ENCODE data around the gene SUCLG1. TPM values are rescaled to one million over a fixed set of nuclear protein-coding genes. Genes with fewer than 3 reads are reported as not detected.

SUCLG1 gene
- polyA plus RNA-seq, 1 donor (not counting 4 experiments of a cell fraction or from before 2014, with no cell fraction given): 83.6 TPM

DNA sequence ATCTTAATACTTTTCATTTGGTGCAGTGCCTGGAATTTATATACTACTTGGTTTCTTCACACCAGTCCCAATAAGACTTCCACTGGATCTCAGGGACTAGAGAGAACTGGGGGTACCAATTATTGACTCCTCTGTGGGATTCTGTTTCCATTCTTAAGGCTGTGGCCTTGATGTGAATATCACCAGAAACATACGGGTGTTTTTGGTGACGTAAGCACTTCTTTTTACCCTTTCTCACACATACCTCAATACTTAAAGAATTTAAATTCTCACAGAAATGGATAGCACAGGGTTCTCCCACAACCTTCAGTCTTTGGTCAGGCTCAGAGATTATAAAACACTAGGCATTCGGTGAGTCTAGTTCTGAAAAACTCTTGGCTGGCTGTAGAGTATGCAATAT lies 84.1 kb downstream of the SUCLG1 start:
- DNase-seq (ENCODE audit: low read depth, low spot score) (no peak), FAIRE-seq (no peak)
- Histone ChIP-seq H2AFZ (ENCODE audit: control insufficient read depth, low read length) (no peak overlapping the region), H3K79me2 (ENCODE audit: control insufficient read depth, insufficient read depth, low read length) (no peaks in the 10 kb centered on the region), H3K4me3 (ENCODE audit: control insufficient read depth in 2 of 3, extremely low read depth in 1 of 3, insufficient read depth in 2 of 3, low read depth in 1 of 3, low read length in 3 of 3) (no peak overlapping the region), H3K4me1 (ENCODE audit: control insufficient read depth, extremely low read depth, insufficient read depth, low read length) (no peaks in the 10 kb centered on the region), H3K27ac (ENCODE audit: control insufficient read depth, insufficient read depth, low read length) (no peak overlapping the region), H3K4me2 (ENCODE audit: control insufficient read depth, extremely low read depth, insufficient read depth, low read depth, low read length) (no peak overlapping the region), H3K36me3 (ENCODE audit: control insufficient read depth in 2 of 2, extremely low read depth in 1 of 2, insufficient read depth in 2 of 2, low read length in 2 of 2) (no peaks in the 10 kb centered on the region), H3K9me1 (ENCODE audit: control insufficient read depth, extremely low read depth, insufficient read depth, low read length) (no peaks in the 10 kb centered on the region), H3K9me3 (ENCODE audit: control insufficient read depth, low read depth, low read length) (no peaks in the 10 kb centered on the region), H3K9ac (ENCODE audit: control insufficient read depth, extremely low read depth, insufficient read depth, low read length) (no peak overlapping the region), H3K27me3 (ENCODE audit: control insufficient read depth, extremely low read depth, insufficient read depth, low read length) (no peaks in the 10 kb centered on the region), H4K20me1 (ENCODE audit: control insufficient read depth, extremely low read depth, insufficient read depth, low read length) (no peaks in the 10 kb centered on the region)
- no peak for TF ChIP-seq EZH2 (IDR thresholded peaks at IDR 0.05; ENCODE audit: low read length)
- TF ChIP-seq, protein P1, sequence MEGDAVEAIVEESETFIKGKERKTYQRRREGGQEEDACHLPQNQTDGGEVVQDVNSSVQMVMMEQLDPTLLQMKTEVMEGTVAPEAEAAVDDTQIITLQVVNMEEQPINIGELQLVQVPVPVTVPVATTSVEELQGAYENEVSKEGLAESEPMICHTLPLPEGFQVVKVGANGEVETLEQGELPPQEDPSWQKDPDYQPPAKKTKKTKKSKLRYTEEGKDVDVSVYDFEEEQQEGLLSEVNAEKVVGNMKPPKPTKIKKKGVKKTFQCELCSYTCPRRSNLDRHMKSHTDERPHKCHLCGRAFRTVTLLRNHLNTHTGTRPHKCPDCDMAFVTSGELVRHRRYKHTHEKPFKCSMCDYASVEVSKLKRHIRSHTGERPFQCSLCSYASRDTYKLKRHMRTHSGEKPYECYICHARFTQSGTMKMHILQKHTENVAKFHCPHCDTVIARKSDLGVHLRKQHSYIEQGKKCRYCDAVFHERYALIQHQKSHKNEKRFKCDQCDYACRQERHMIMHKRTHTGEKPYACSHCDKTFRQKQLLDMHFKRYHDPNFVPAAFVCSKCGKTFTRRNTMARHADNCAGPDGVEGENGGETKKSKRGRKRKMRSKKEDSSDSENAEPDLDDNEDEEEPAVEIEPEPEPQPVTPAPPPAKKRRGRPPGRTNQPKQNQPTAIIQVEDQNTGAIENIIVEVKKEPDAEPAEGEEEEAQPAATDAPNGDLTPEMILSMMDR (optimal IDR thresholded peaks at IDR 0.05 in 1 of 3, IDR thresholded peaks at IDR 0.05 in 1 of 3, conservative IDR thresholded peaks at IDR 0.05 in 1 of 3; ENCODE audit: extremely low read depth in 1 of 3, insufficient read depth in 2 of 3, low read length in 3 of 3): no peak
- dilution Hi-C loops (cut with MboI; ENCODE audit: extremely low pct_ligation_motif_present, low sequenced_read_pairs): no loop called here

DNA sequence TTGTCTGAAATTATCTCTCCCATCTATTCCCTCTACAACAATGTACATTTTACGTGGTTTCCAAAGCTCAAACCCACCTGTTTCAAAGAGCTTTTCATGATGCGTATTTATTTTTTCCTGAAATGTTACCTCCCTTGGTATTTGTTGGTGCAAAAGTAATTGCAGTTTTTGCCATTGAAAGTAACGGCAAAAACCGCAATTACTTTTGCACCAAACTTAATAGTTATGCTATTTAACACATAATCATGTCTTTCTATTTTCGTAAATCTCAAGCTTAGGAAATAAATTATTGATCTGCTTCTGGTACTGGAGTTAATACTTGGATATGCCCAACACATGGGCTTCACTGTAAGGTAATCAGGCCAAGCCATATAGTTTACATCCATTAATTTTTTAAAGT lies 85.2 kb downstream of the SUCLG1 start:
- H3K79me2 ChIP-seq (ENCODE audit: control insufficient read depth, insufficient read depth, low read length): no peaks in the 10 kb centered on the region
- H3K4me1 ChIP-seq (ENCODE audit: control insufficient read depth, extremely low read depth, insufficient read depth, low read length): no peaks in the 10 kb centered on the region
- TF ChIP-seq EZH2 (IDR thresholded peaks at IDR 0.05; ENCODE audit: low read length): no peak
- TF ChIP-seq, protein P1 (optimal IDR thresholded peaks at IDR 0.05 in 1 of 3, IDR thresholded peaks at IDR 0.05 in 1 of 3, conservative IDR thresholded peaks at IDR 0.05 in 1 of 3; ENCODE audit: extremely low read depth in 1 of 3, insufficient read depth in 2 of 3, low read length in 3 of 3): no peak
- no peaks in the 10 kb centered on the region for H4K20me1 ChIP-seq (ENCODE audit: control insufficient read depth, extremely low read depth, insufficient read depth, low read length)
- no peak overlapping the region for H2AFZ ChIP-seq (ENCODE audit: control insufficient read depth, low read length)
- H3K27ac ChIP-seq (ENCODE audit: control insufficient read depth, insufficient read depth, low read length): no peak overlapping the region
- no peaks in the 10 kb centered on the region for H3K9me1 ChIP-seq (ENCODE audit: control insufficient read depth, extremely low read depth, insufficient read depth, low read length)
- no peak overlapping the region for H3K4me2 ChIP-seq (ENCODE audit: control insufficient read depth, extremely low read depth, insufficient read depth, low read depth, low read length)
- FAIRE-seq (no peak), DNase-seq (ENCODE audit: low read depth, low spot score) (no peak)
- H3K4me3 ChIP-seq (ENCODE audit: control insufficient read depth in 2 of 3, extremely low read depth in 1 of 3, insufficient read depth in 2 of 3, low read depth in 1 of 3, low read length in 3 of 3): no peak overlapping the region
- no peaks in the 10 kb centered on the region for H3K36me3 ChIP-seq (ENCODE audit: control insufficient read depth in 2 of 2, extremely low read depth in 1 of 2, insufficient read depth in 2 of 2, low read length in 2 of 2)
- no peaks in the 10 kb centered on the region for H3K9me3 ChIP-seq (ENCODE audit: control insufficient read depth, low read depth, low read length)
- dilution Hi-C loops (cut with MboI; ENCODE audit: extremely low pct_ligation_motif_present, low sequenced_read_pairs): no loop called here
- H3K27me3 ChIP-seq (ENCODE audit: control insufficient read depth, extremely low read depth, insufficient read depth, low read length): no peaks in the 10 kb centered on the region
- H3K9ac ChIP-seq (ENCODE audit: control insufficient read depth, extremely low read depth, insufficient read depth, low read length): no peak overlapping the region

Other genes with a start within 250 kb of the SUCLG1 start
- 0.02 to 0.08 TPM (median 0.05 TPM) in 3 replicates for gene DNAH6, start 57.2 kb upstream of the SUCLG1 start, polyA plus RNA-seq